Neural cell (in vitro differentiated cells): ENCODE data around the gene BPGM. TPM values are rescaled to one million over a fixed set of nuclear protein-coding genes. Genes with fewer than 3 reads are reported as not detected.

Experiments used
- H2AFZ ChIP-seq: fragments of 200-600, 300-800 bp; sonication (generic), shearing (Covaris generic); 2 replicates; pipeline ENCODE4 v1.6.0; 2014; ENCODE audit warnings: low read depth, mild to moderate bottlenecking, antibody characterized with exemption, low read length, moderate library complexity
- H3F3A ChIP-seq: fragments of 200-600 bp; shearing (Covaris generic); 2 replicates; pipeline ENCODE4 v1.6.1; 2016; ENCODE audit warnings: mild to moderate bottlenecking, moderate library complexity, mixed read lengths, antibody characterized with exemption, low read length; ENCODE audit not compliant: insufficient read depth, poor library complexity, severe bottlenecking
- H3K27ac ChIP-seq: fragments of 200-600, 300-800 bp; sonication (generic), shearing (Covaris generic); 2 replicates; pipeline ENCODE4 v1.5.1; 2014; ENCODE audit warnings: mild to moderate bottlenecking, low read length, moderate library complexity
- H3K27me3 ChIP-seq: fragments of 300-800, 200-600 bp; sonication (generic), shearing (Covaris generic); 2 replicates; pipeline ENCODE4 v1.6.0; 2014; ENCODE audit warnings: mild to moderate bottlenecking, low read depth, low read length, moderate library complexity; ENCODE audit not compliant: insufficient read depth
- H3K36me3 ChIP-seq: fragments of 300-800, 200-600 bp; sonication (generic), shearing (Covaris generic); 2 replicates; pipeline ENCODE4 v1.5.1; 2014; ENCODE audit warnings: mild to moderate bottlenecking, antibody characterized with exemption, low read length, moderate library complexity; ENCODE audit not compliant: insufficient read depth
- H3K4me2 ChIP-seq: fragments of 300-800, 200-600 bp; sonication (generic), shearing (Covaris generic); 2 replicates; pipeline ENCODE4 v1.6.0; 2014; ENCODE audit warnings: mild to moderate bottlenecking, low read length
- H3K4me3 ChIP-seq: fragments of 300-800, 200-600 bp; sonication (generic), shearing (Covaris generic); 2 replicates; pipeline ENCODE4 v1.5.1; 2014; ENCODE audit warnings: mild to moderate bottlenecking, low read length, moderate library complexity
- H3K79me2 ChIP-seq: fragments of 200-600 bp; shearing (Covaris generic); replicated peaks from 2 replicates; pipeline ENCODE4 v1.6.0; 2014; ENCODE audit warnings: mild to moderate bottlenecking, low read length, moderate library complexity; ENCODE audit not compliant: insufficient read depth
- H3K9ac ChIP-seq: fragments of 300-800, 200-600 bp; sonication (generic), shearing (Covaris generic); 2 replicates; pipeline ENCODE4 v1.6.1; 2016; ENCODE audit warnings: mild to moderate bottlenecking, low read length, mixed read lengths
- H3K9me2 ChIP-seq: fragments of 200-600 bp; shearing (Covaris generic); 2 replicates; pipeline ENCODE4 v1.6.1; 2016; ENCODE audit warnings: mild to moderate bottlenecking, low read length, mixed read lengths; ENCODE audit not compliant: insufficient read depth
- H3K9me3 ChIP-seq: fragments of 200-600, 300-800 bp; sonication (generic), shearing (Covaris generic); 2 replicates; pipeline ENCODE4 v1.6.1; 2016; ENCODE audit warnings: mild to moderate bottlenecking, mixed run types, low read length, moderate library complexity, mixed read lengths
- H4K20me1 ChIP-seq: fragments of 200-600 bp; shearing (Covaris generic); 2 replicates; pipeline ENCODE4 v1.6.1; 2016; ENCODE audit warnings: mild to moderate bottlenecking, mixed run types; ENCODE audit not compliant: insufficient read depth
- EP300 ChIP-seq: fragments of 450-650 bp; conservative IDR thresholded peaks from 2 replicates; pipeline ENCODE4 v1.6.1; 2014; ENCODE audit warnings: antibody characterized with exemption, mild to moderate bottlenecking, moderate library complexity; ENCODE audit not compliant: poor library complexity, severe bottlenecking
- EZH2 ChIP-seq: fragments of 200-600, 300-800 bp; shearing (Covaris generic), sonication (generic); IDR thresholded peaks from 2 replicates; pipeline ENCODE4 v1.6.1; 2014; ENCODE audit warnings: antibody characterized with exemption, low read length, borderline replicate concordance, mild to moderate bottlenecking; ENCODE audit not compliant: insufficient read depth, poor library complexity, severe bottlenecking
- MXI1 ChIP-seq: fragments of 450-650 bp; conservative IDR thresholded peaks from 2 replicates; pipeline ENCODE4 v1.6.1; 2014; ENCODE audit warnings: antibody characterized with exemption, mild to moderate bottlenecking; ENCODE audit not compliant: poor library complexity, severe bottlenecking
- POLR2AphosphoS5 ChIP-seq: IDR thresholded peaks from 2 replicates; pipeline ENCODE4 v1.6.1; 2012
- RAD21 ChIP-seq: fragments of 450-650 bp; conservative IDR thresholded peaks from 2 replicates; pipeline ENCODE4 v1.6.1; 2014; ENCODE audit warnings: antibody characterized with exemption, mild to moderate bottlenecking, moderate library complexity
- SMC3 ChIP-seq: fragments of 450-650 bp; conservative IDR thresholded peaks from 2 replicates; pipeline ENCODE4 v1.6.1; 2014; ENCODE audit warnings: antibody characterized with exemption, mild to moderate bottlenecking, moderate library complexity; ENCODE audit not compliant: poor library complexity
- TAF1 ChIP-seq: IDR thresholded peaks from 2 replicates; pipeline ENCODE4 v1.6.1; 2012; ENCODE audit warnings: low read depth
- polyA plus RNA-seq: library from polyadenylated mRNA; depleted of rRNA; stranded (reverse); fragments of >200 nt; gene quantifications from 2 replicates; pipeline ENCODE4 v1.2.3, GENCODE V29; 2014
- TF ChIP-seq, protein P1 (sequence below): IDR thresholded peaks from 2 replicates; pipeline ENCODE4 v1.6.1; 2012; ENCODE audit warnings: borderline replicate concordance
- TF ChIP-seq, protein P2 (sequence below): fragments of 450-650 bp; IDR thresholded peaks from 2 replicates; pipeline ENCODE4 v1.5.1; 2014; ENCODE audit warnings: antibody characterized with exemption, mild to moderate bottlenecking, moderate library complexity; ENCODE audit not compliant: poor library complexity, severe bottlenecking

The BPGM gene
- polyA plus RNA-seq, 1 donor from 2014 or later, result 57.4 TPM

DNA sequence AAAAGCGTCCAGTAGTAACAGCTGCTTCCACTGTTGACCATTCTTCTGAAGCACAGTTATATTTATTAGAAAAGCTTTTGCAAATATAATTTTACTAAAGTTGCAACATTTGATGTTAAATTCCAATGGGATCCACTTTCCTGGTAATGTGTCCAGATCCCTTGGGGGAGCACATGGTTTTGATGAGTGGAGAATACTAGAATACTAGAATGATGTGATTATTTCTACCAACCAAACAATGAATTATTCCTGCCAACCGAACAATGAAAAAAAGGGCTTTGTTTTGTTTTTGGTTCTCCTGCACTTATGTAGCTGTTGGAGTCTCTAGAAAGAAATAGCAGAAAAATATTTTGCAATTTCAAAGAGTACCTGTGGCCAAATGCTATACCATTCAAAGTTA is 59.1 kb downstream of the BPGM start:
- no peaks in the 10 kb centered on the region for H3F3A ChIP-seq
- H3K36me3 ChIP-seq, result no peaks in the 10 kb centered on the region
- H3K9me3 ChIP-seq, result no peaks in the 10 kb centered on the region
- H3K9me2 ChIP-seq, result no peaks in the 10 kb centered on the region
- no peak overlapping the region for H3K4me2 ChIP-seq
- H2AFZ ChIP-seq, result no peak overlapping the region
- H3K79me2 ChIP-seq, result no peaks in the 10 kb centered on the region
- H3K9ac ChIP-seq, result no peak overlapping the region
- H3K4me3 ChIP-seq, result no peak overlapping the region
- H3K27ac ChIP-seq, result no peak overlapping the region
- no peaks in the 10 kb centered on the region for H4K20me1 ChIP-seq
- no peak for TF ChIP-seq POLR2AphosphoS5
- no peak for TF ChIP-seq SMC3
- TF ChIP-seq TAF1, result no peak
- TF ChIP-seq, protein P1, sequence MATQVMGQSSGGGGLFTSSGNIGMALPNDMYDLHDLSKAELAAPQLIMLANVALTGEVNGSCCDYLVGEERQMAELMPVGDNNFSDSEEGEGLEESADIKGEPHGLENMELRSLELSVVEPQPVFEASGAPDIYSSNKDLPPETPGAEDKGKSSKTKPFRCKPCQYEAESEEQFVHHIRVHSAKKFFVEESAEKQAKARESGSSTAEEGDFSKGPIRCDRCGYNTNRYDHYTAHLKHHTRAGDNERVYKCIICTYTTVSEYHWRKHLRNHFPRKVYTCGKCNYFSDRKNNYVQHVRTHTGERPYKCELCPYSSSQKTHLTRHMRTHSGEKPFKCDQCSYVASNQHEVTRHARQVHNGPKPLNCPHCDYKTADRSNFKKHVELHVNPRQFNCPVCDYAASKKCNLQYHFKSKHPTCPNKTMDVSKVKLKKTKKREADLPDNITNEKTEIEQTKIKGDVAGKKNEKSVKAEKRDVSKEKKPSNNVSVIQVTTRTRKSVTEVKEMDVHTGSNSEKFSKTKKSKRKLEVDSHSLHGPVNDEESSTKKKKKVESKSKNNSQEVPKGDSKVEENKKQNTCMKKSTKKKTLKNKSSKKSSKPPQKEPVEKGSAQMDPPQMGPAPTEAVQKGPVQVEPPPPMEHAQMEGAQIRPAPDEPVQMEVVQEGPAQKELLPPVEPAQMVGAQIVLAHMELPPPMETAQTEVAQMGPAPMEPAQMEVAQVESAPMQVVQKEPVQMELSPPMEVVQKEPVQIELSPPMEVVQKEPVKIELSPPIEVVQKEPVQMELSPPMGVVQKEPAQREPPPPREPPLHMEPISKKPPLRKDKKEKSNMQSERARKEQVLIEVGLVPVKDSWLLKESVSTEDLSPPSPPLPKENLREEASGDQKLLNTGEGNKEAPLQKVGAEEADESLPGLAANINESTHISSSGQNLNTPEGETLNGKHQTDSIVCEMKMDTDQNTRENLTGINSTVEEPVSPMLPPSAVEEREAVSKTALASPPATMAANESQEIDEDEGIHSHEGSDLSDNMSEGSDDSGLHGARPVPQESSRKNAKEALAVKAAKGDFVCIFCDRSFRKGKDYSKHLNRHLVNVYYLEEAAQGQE, result no peak
- no peak for TF ChIP-seq EZH2
- no peak for TF ChIP-seq RAD21
- no peak for TF ChIP-seq EP300
- TF ChIP-seq, protein P2, sequence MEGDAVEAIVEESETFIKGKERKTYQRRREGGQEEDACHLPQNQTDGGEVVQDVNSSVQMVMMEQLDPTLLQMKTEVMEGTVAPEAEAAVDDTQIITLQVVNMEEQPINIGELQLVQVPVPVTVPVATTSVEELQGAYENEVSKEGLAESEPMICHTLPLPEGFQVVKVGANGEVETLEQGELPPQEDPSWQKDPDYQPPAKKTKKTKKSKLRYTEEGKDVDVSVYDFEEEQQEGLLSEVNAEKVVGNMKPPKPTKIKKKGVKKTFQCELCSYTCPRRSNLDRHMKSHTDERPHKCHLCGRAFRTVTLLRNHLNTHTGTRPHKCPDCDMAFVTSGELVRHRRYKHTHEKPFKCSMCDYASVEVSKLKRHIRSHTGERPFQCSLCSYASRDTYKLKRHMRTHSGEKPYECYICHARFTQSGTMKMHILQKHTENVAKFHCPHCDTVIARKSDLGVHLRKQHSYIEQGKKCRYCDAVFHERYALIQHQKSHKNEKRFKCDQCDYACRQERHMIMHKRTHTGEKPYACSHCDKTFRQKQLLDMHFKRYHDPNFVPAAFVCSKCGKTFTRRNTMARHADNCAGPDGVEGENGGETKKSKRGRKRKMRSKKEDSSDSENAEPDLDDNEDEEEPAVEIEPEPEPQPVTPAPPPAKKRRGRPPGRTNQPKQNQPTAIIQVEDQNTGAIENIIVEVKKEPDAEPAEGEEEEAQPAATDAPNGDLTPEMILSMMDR, result no peak
- no peak for TF ChIP-seq MXI1
- H3K27me3 ChIP-seq, result no peaks in the 10 kb centered on the region

DNA sequence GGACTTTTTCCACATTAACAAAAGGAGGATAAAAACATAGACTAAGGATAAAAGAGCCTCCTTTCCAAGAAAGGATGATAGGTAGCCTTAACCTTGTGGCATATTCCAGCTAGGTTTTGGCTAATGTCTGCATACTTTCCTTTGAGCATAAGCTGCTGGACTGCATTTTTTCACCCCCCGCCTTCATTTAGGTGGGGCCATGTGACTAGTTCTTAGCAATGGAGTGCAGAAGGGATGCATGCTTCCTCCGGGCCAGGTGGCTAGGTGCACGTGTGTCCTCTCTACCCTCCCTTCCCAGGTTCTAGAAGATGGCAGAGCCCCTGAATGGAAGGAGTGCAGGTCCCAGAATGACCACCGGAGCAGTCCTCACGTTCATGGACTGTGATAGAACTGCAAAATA is 59.8 kb downstream of the BPGM start:
- H3K4me3 ChIP-seq, result no peak overlapping the region
- H3K27me3 ChIP-seq, result no peaks in the 10 kb centered on the region

More for the DNA sequence above, 59.8 kb downstream of the BPGM start:
- H4K20me1 ChIP-seq, result no peaks in the 10 kb centered on the region
- H3K9me3 ChIP-seq, result no peaks in the 10 kb centered on the region
- TF ChIP-seq EZH2 (no peak), SMC3 (no peak), RAD21 (no peak)
- TF ChIP-seq, protein P2, result no peak
- H3K27ac ChIP-seq, result no peak overlapping the region
- H3F3A ChIP-seq, result no peaks in the 10 kb centered on the region
- no peak overlapping the region for H3K9ac ChIP-seq
- H3K36me3 ChIP-seq, result no peaks in the 10 kb centered on the region
- H3K4me2 ChIP-seq, result no peak overlapping the region
- H2AFZ ChIP-seq, result no peak overlapping the region
- H3K79me2 ChIP-seq, result no peaks in the 10 kb centered on the region
- H3K9me2 ChIP-seq, result no peaks in the 10 kb centered on the region
